GM10248 (cell line): ENCODE results near the gene C2CD3.

ENCODE experiments used
- CTCF ChIA-PET: fragments of 300-600 bp; sonication (Branson Sonifier 250); formaldehyde crosslinking; extraction: SDS; loops from one replicate; lab custom pipeline; 2021; ENCODE audit warnings: antibody characterized with exemption; lab: Yijun Ruan, JAX
- POLR2A ChIA-PET: fragments of 350-650 bp; sonication (Branson Sonifier 250); formaldehyde crosslinking; extraction: SDS; loops from one replicate; lab custom pipeline; 2020; ENCODE audit warnings: antibody characterized with exemption; lab: Yijun Ruan, JAX
- DNase-seq: peaks from one replicate; pipeline ENCODE4 v3.0.0; 2012; ENCODE audit errors: extremely low spot score
- TF ChIP-seq, protein P1 (sequence below): IDR thresholded peaks from 2 replicates; pipeline ENCODE4 v1.5.1; 2012; ENCODE audit warnings: mild to moderate bottlenecking, low read depth; ENCODE audit errors: extremely low read depth, missing control alignments, control extremely low read depth

The C2CD3 gene

DNA sequence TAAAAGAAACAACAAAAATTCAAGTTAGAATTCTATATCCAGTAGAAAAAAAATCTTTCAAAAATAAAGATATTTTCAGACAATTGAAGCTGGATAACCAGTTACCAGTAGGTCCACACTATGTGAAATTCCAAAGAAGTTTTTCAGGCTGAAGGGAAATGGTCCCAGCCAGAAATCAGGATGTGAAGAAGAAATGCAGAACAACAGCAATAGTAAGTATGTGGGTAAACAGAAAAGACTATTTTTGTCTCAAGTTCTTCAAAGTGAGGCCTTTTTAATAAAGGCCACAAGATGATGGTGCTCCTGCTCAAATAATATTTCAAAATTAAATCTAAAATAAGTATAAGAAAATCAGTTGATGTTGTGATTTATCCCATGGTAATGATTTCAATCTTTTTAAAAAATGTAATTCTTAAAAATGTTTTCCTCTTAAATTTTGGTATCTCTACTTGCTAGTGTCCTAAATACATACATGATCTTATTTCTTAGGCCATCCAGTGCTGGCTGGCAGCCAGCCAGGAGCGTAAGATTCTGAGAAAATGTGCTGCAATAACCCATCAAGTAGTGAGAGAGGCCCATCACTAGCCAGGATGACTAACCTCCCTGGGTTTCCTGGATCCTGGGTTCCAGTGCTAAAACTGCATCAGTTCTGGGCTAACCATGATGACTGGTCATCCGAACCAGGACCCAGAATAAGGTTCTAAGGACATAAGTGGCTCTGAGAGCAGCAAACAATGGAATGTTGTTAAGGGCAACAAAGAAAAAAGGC is 146.4 kb downstream of the C2CD3 start:
- POLR2A ChIA-PET, result interaction anchor here (0.6 kb wide), 1 partner anchor 134 kb away, joined by 3 read pairs; no protein-coding TSS in a partner anchor
- no peak for DNase-seq
- TF ChIP-seq, protein P1, sequence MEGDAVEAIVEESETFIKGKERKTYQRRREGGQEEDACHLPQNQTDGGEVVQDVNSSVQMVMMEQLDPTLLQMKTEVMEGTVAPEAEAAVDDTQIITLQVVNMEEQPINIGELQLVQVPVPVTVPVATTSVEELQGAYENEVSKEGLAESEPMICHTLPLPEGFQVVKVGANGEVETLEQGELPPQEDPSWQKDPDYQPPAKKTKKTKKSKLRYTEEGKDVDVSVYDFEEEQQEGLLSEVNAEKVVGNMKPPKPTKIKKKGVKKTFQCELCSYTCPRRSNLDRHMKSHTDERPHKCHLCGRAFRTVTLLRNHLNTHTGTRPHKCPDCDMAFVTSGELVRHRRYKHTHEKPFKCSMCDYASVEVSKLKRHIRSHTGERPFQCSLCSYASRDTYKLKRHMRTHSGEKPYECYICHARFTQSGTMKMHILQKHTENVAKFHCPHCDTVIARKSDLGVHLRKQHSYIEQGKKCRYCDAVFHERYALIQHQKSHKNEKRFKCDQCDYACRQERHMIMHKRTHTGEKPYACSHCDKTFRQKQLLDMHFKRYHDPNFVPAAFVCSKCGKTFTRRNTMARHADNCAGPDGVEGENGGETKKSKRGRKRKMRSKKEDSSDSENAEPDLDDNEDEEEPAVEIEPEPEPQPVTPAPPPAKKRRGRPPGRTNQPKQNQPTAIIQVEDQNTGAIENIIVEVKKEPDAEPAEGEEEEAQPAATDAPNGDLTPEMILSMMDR, result no peak
- CTCF ChIA-PET, result no interaction called here

DNA sequence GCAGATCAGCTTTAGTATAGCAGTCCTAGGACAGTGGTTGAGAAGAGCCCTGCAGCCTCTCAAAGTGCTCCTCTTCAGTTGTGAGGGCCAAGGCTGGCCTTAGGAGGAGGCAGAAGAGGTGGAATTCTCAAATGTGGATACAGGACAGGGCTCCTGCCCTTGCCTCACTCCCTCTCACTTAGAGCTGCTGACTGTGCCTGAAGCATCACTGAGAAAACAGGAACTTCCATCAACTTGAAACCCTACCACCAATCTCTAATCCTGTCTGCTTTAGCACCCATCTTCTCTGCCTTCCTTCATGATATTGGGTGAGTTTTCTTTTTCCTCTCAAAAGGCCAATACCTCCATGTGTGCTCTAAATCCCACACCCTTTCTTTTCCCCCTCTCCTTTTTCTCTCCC is 147.5 kb downstream of the C2CD3 start:
- no peak for DNase-seq
- ChIA-PET POLR2A (no interaction called here), CTCF (no interaction called here)
- TF ChIP-seq, protein P1, result no peak

DNA sequence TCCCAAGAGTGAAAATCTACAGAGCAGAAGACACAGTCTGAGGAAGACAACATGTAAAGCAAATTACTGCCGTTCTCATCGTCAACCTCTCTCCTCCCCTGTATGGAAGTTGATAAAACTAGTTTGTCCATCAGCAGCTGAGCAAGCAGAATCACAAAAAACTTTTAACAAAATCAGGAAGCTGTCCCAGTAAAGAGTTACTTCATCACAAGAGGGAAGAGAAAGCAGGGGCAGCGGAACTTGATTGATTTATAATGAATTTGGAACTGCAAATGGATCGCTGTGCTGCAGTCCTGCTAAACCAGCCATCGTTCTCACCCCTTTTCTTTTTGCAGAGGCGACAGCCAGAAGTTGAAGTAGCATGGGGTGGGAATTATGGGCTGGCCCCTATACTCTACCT is 148.3 kb downstream of the C2CD3 start:
- TF ChIP-seq, protein P1, result no peak
- no peak for DNase-seq
- ChIA-PET CTCF (no interaction called here), POLR2A (no interaction called here)

DNA sequence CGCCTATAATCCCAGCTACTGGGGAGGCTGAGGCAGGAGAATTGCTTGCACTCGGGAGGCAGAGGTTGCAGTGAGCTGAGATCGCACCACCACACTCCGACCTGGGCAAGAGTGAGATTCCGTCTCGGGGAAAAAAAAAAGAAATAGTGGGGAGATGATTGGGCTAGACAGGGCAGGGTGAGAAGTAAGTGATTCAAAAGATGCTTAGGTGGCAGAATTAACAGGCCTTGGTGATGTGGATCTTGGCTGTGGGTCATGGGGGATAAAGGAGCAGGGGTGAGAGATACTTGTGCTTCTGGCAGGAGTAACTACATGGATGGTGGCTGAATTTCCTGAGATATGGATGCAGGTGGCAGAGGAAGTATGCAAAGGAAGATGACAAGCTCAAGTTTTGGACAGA is 148.8 kb downstream of the C2CD3 start:
- ChIA-PET POLR2A (no interaction called here), CTCF (no interaction called here)
- TF ChIP-seq, protein P1, result no peak
- DNase-seq, result no peak

DNA sequence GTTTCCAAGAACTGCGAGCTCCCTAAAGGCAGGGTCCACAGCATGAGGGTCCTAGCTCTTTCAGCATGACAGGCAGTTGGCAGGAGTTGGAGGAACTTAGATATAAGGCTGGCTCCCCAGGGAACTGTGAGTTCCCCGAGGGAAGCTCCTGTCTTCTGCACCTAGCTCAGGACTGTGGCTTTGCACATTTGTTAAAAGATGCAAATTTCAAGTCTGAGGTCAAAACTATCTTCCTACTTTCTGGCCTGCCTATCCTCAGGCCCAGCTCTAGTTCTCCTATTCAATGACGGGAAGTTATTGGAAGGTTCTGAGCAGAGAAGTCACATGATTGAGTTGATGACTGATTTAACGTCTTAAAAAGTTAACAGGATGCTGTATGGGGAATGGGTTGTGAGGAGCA is 150.3 kb downstream of the C2CD3 start:
- ChIA-PET CTCF (interaction anchor here (0.8 to 1.3 kb wide), 7 partner anchors 9 to 57 kb away, joined by 3 to 5 read pairs (median 4); no protein-coding TSS in a partner anchor), POLR2A (interaction anchor here (1.0 kb wide), 1 partner anchor 12 kb away, joined by 3 read pairs; the partner anchor contains the start of gene UCP3)
- no peak for DNase-seq
- TF ChIP-seq, protein P1, result no peak

DNA sequence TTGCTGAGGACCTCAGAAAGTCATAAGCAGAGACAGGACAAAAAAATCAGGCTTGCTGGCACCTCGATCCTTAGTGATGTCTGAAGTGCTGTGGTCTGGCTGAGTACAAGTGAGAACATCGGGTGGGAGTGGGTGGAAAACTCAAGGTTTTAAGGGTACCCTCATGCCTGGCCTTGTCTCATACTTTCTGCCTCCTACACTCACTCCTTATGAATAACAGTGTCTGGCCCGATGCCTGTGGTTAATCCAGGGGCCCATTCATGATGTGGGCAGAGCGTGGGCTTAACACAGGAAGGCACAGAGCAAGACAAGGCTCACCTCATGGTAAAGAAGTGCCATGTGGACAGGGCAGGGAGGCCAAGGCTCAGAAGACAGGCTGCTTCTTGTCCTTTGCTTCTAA is 150.9 kb downstream of the C2CD3 start:
- POLR2A ChIA-PET, result interaction anchor here (1.0 kb wide), 1 partner anchor 11 kb away, joined by 3 read pairs; the partner anchor contains the start of gene UCP3
- TF ChIP-seq, protein P1, result no peak
- CTCF ChIA-PET, result interaction anchor here (1.1 to 1.5 kb wide), 5 partner anchors 10 to 47 kb away, joined by 3 to 4 read pairs (median 3); partner anchors contain the start of gene UCP2
- DNase-seq, result no peak
